ENCODE results near the gene NTHL1. TPM values are rescaled to one million over a fixed set of nuclear protein-coding genes. Genes with fewer than 3 reads are reported as not detected.

NTHL1 gene
- total RNA-seq, 1 donor from 2014 or later, result 13.7 TPM

DNA sequence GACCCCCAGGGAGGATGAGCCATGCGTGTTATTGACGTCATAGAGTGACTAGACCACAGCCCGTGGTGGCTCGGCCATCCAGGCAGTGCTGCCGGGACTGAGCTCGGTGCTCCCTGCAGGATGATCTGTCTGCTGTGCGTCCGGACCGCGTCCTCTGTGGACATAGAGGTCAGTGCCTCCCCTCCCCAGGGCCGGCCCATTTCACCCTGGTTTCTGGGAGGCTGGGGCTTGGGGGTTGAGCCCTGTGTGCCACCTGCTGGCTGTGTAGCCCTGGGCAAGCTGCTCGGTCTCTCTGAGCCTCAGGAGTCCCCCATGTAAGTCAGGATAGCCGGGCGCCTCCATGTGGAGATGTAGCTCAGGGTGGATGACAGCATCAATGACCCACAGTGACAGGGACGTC is 8.4 kb upstream of the NTHL1 start:
- DNase-seq (ENCODE audit: low read depth), result no peak
- peaks cover 6% of the 10 kb centered on the region for H3K36me3 ChIP-seq (ENCODE audit: insufficient read depth, low read length)

DNA sequence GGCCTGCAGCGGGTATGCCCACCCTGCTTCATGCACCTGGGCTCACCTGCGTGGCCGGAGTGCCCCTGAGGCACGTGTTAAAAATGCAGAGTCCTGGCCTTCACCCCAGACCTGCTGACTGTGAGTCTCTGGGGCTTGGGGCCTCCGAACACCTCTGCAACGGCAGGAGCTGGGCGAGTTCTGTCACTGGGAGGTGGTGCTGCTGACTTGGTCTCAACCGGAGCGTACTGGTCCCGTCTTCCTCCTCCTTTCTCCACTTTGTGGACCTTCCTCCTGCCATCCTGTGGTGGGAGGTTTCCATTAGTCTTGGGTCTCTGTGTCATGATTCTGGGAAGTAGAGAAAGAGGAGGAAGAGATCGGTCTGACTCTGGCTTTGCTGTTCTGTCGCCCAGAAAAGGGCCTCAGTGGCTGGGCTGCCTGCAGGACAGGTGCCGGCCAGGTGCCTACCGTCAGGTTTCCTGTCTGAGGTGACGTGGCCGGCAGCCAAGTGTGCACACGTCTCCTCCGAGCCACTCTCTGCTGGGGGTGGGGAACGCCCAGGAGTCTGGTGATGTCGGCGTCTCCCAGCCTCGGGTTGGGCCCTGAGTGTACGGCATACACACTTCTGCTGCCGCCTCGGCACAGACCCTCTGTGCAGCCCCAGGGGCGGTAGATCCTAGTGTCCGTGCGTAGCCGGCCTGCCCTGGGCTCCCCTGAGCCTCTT is 7.1 kb upstream of the NTHL1 start:
- no peaks in the 10 kb centered on the region for H3K9me3 Mint-ChIP-seq (ENCODE audit: unreplicated experiment)
- DNase-seq (ENCODE audit: low read depth) (no peak), FAIRE-seq (no peak)
- Histone ChIP-seq H4K20me1 (ENCODE audit: insufficient read depth, low read length) (peaks cover 18% of the 10 kb centered on the region), H3K79me2 (ENCODE audit: insufficient read depth, low read length) (no peaks in the 10 kb centered on the region), H3K4me3 (ENCODE audit: insufficient read depth, low read depth, low read length) (no peak overlapping the region), H3K9ac (ENCODE audit: low read length) (no peak overlapping the region), H3K9me3 (ENCODE audit: insufficient read depth, low read depth, low read length) (no peaks in the 10 kb centered on the region), H3K27me3 (ENCODE audit: insufficient read depth, low read length) (no peaks in the 10 kb centered on the region), H3K27ac (ENCODE audit: low read depth, low read length) (no peak overlapping the region), H3K4me2 (ENCODE audit: low read length) (no peak overlapping the region), H3K36me3 (ENCODE audit: insufficient read depth, low read length) (peaks cover 6% of the 10 kb centered on the region), H2AFZ (ENCODE audit: low read depth, low read length) (no peak overlapping the region), H3K4me1 (ENCODE audit: insufficient read depth, low read length) (peaks cover 3% of the 10 kb centered on the region)
- H3K27me3 Mint-ChIP-seq (ENCODE audit: low read depth, unreplicated experiment), result no peaks in the 10 kb centered on the region
- TF ChIP-seq EZH2 (IDR thresholded peaks at IDR 0.05; ENCODE audit: insufficient read depth, low read length), result no peak
- TF ChIP-seq, protein P1, sequence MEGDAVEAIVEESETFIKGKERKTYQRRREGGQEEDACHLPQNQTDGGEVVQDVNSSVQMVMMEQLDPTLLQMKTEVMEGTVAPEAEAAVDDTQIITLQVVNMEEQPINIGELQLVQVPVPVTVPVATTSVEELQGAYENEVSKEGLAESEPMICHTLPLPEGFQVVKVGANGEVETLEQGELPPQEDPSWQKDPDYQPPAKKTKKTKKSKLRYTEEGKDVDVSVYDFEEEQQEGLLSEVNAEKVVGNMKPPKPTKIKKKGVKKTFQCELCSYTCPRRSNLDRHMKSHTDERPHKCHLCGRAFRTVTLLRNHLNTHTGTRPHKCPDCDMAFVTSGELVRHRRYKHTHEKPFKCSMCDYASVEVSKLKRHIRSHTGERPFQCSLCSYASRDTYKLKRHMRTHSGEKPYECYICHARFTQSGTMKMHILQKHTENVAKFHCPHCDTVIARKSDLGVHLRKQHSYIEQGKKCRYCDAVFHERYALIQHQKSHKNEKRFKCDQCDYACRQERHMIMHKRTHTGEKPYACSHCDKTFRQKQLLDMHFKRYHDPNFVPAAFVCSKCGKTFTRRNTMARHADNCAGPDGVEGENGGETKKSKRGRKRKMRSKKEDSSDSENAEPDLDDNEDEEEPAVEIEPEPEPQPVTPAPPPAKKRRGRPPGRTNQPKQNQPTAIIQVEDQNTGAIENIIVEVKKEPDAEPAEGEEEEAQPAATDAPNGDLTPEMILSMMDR (IDR thresholded peaks at IDR 0.05; ENCODE audit: insufficient read depth, low read depth, low read length), result no peak
- H3K36me3 Mint-ChIP-seq (ENCODE audit: low read depth, unreplicated experiment), result peaks cover 15% of the 10 kb centered on the region
- no peak overlapping the region for H3K27ac Mint-ChIP-seq (ENCODE audit: unreplicated experiment)
- no peaks in the 10 kb centered on the region for H3K4me1 Mint-ChIP-seq (ENCODE audit: low read depth, unreplicated experiment)
- no peak overlapping the region for H3K4me3 Mint-ChIP-seq (ENCODE audit: unreplicated experiment)

More for the DNA sequence above, 8.4 kb upstream of the NTHL1 start:
- H3K4me3 ChIP-seq (ENCODE audit: insufficient read depth, low read depth, low read length), result no peak overlapping the region
- no peak overlapping the region for H3K9ac ChIP-seq (ENCODE audit: low read length)
- H3K79me2 ChIP-seq (ENCODE audit: insufficient read depth, low read length), result no peaks in the 10 kb centered on the region
- Mint-ChIP-seq H3K27ac (ENCODE audit: unreplicated experiment) (peak overlapping the region; percentile 34), H3K27me3 (ENCODE audit: low read depth, unreplicated experiment) (no peaks in the 10 kb centered on the region), H3K4me1 (ENCODE audit: low read depth, unreplicated experiment) (no peaks in the 10 kb centered on the region), H3K9me3 (ENCODE audit: unreplicated experiment) (no peaks in the 10 kb centered on the region), H3K4me3 (ENCODE audit: unreplicated experiment) (no peak overlapping the region), H3K36me3 (ENCODE audit: low read depth, unreplicated experiment) (peaks cover 15% of the 10 kb centered on the region)
- H2AFZ ChIP-seq (ENCODE audit: low read depth, low read length), result no peak overlapping the region
- peaks cover 24% of the 10 kb centered on the region for H4K20me1 ChIP-seq (ENCODE audit: insufficient read depth, low read length)
- H3K4me1 ChIP-seq (ENCODE audit: insufficient read depth, low read length), result peaks cover 3% of the 10 kb centered on the region
- FAIRE-seq, result no peak
- TF ChIP-seq, protein P1 (IDR thresholded peaks at IDR 0.05; ENCODE audit: insufficient read depth, low read depth, low read length), result no peak
- no peak for TF ChIP-seq EZH2 (IDR thresholded peaks at IDR 0.05; ENCODE audit: insufficient read depth, low read length)
- no peak overlapping the region for H3K27ac ChIP-seq (ENCODE audit: low read depth, low read length)
- no peak overlapping the region for H3K4me2 ChIP-seq (ENCODE audit: low read length)
- H3K27me3 ChIP-seq (ENCODE audit: insufficient read depth, low read length), result no peaks in the 10 kb centered on the region
- no peaks in the 10 kb centered on the region for H3K9me3 ChIP-seq (ENCODE audit: insufficient read depth, low read depth, low read length)

DNA sequence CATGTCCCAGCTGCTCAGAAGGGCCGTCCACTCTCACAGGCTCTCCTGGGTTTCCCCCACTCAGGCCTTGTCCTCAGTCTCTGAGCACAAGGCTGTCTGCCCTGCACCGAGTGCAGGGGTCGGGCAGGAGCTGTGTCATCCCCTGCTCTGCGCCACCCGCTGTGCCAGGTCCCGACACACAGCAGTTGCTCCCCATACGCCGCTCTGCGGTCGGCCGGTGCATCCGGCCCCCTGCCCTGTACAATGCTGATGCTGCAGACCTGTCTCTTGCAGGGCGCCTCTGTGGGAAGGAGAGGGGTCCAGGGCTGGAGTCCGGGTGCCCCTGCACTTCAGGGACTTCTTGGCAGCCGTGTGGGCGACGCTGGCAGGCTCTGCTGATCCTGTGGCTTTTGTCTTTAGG is 6.3 kb upstream of the NTHL1 start:
- FAIRE-seq (no peak), DNase-seq (ENCODE audit: low read depth) (no peak)
- Histone ChIP-seq H3K27ac (ENCODE audit: low read depth, low read length) (no peak overlapping the region), H3K9ac (ENCODE audit: low read length) (no peak overlapping the region), H3K36me3 (ENCODE audit: insufficient read depth, low read length) (peaks cover 6% of the 10 kb centered on the region), H3K4me3 (ENCODE audit: insufficient read depth, low read depth, low read length) (no peak overlapping the region), H4K20me1 (ENCODE audit: insufficient read depth, low read length) (peaks cover 18% of the 10 kb centered on the region), H3K9me3 (ENCODE audit: insufficient read depth, low read depth, low read length) (no peaks in the 10 kb centered on the region), H2AFZ (ENCODE audit: low read depth, low read length) (no peak overlapping the region), H3K79me2 (ENCODE audit: insufficient read depth, low read length) (peaks cover 4% of the 10 kb centered on the region), H3K4me2 (ENCODE audit: low read length) (no peak overlapping the region), H3K27me3 (ENCODE audit: insufficient read depth, low read length) (no peaks in the 10 kb centered on the region), H3K4me1 (ENCODE audit: insufficient read depth, low read length) (peaks cover 3% of the 10 kb centered on the region)
- Mint-ChIP-seq H3K36me3 (ENCODE audit: low read depth, unreplicated experiment) (peaks cover 15% of the 10 kb centered on the region), H3K27me3 (ENCODE audit: low read depth, unreplicated experiment) (no peaks in the 10 kb centered on the region), H3K4me1 (ENCODE audit: low read depth, unreplicated experiment) (no peaks in the 10 kb centered on the region), H3K27ac (ENCODE audit: unreplicated experiment) (no peak overlapping the region), H3K9me3 (ENCODE audit: unreplicated experiment) (no peaks in the 10 kb centered on the region), H3K4me3 (ENCODE audit: unreplicated experiment) (no peak overlapping the region)
- no peak for TF ChIP-seq EZH2 (IDR thresholded peaks at IDR 0.05; ENCODE audit: insufficient read depth, low read length)
- TF ChIP-seq, protein P1 (IDR thresholded peaks at IDR 0.05; ENCODE audit: insufficient read depth, low read depth, low read length), result no peak

Data from astrocyte (in vitro differentiated cells and primary cell).